ENCODE results near the gene ZC3H18.

Gene ZC3H18

GRCh38 chr16:88610080-88610479 lies 39.9 kb downstream of the ZC3H18 start:
- H3K4me1 Mint-ChIP-seq: peaks cover 7% of the 10 kb centered on the region
- no peak for DNase-seq
- TF ChIP-seq CTCF (IDR thresholded peaks at IDR 0.05): peak; percentile 41
- no peaks in the 10 kb centered on the region for H3K9me3 Mint-ChIP-seq
- H3K27me3 Mint-ChIP-seq (ENCODE audit: low read depth, poor library complexity): no peaks in the 10 kb centered on the region
- H3K27ac Mint-ChIP-seq: no peak overlapping the region
- no peak overlapping the region for H3K4me3 Mint-ChIP-seq
- peaks cover 50% of the 10 kb centered on the region for H3K36me3 Mint-ChIP-seq (ENCODE audit: low read depth)

- Mint-ChIP-seq H3K27ac (peak overlapping the region; percentile 0), H3K9me3 (no peaks in the 10 kb centered on the region), H3K27me3 (ENCODE audit: low read depth, poor library complexity) (no peaks in the 10 kb centered on the region), H3K4me3 (peak overlapping the region; percentile 65), H3K36me3 (ENCODE audit: low read depth) (peaks cover 50% of the 10 kb centered on the region), H3K4me1 (peaks cover 9% of the 10 kb centered on the region)
- no peak for TF ChIP-seq CTCF (IDR thresholded peaks at IDR 0.05)
- DNase-seq: peak; percentile 68
These were observed 41.0 kb downstream of the ZC3H18 start for GRCh38 chr16:88610909-88611812.

- DNase-seq: no peak
- Mint-ChIP-seq H3K4me1 (peaks cover 30% of the 10 kb centered on the region), H3K27ac (peak overlapping the region; percentile 62), H3K27me3 (ENCODE audit: low read depth, poor library complexity) (peaks cover 3% of the 10 kb centered on the region), H3K36me3 (ENCODE audit: low read depth) (peaks cover 38% of the 10 kb centered on the region), H3K4me3 (no peak overlapping the region), H3K9me3 (no peaks in the 10 kb centered on the region)
- no peak for TF ChIP-seq CTCF (IDR thresholded peaks at IDR 0.05)
These were observed 43.1 kb downstream of the ZC3H18 start for GRCh38 chr16:88613293-88613692.

GRCh38 chr16:88613911-88614817 lies 44.0 kb downstream of the ZC3H18 start:
- DNase-seq: no peak
- no peak overlapping the region for H3K4me3 Mint-ChIP-seq
- H3K27me3 Mint-ChIP-seq (ENCODE audit: low read depth, poor library complexity): peaks cover 3% of the 10 kb centered on the region
- H3K27ac Mint-ChIP-seq: no peak overlapping the region
- H3K4me1 Mint-ChIP-seq: peaks cover 39% of the 10 kb centered on the region
- TF ChIP-seq CTCF (IDR thresholded peaks at IDR 0.05): no peak
- no peaks in the 10 kb centered on the region for H3K9me3 Mint-ChIP-seq
- peaks cover 33% of the 10 kb centered on the region for H3K36me3 Mint-ChIP-seq (ENCODE audit: low read depth)

- peak overlapping the region; percentile 89 for H3K27ac Mint-ChIP-seq
- H3K27me3 Mint-ChIP-seq (ENCODE audit: low read depth, poor library complexity): peaks cover 3% of the 10 kb centered on the region
These were observed 44.8 kb downstream of the ZC3H18 start for GRCh38 chr16:88614818-88615580.

More at GRCh38 chr16:88614818-88615580, 44.8 kb downstream of the ZC3H18 start:
- no peak for TF ChIP-seq CTCF (IDR thresholded peaks at IDR 0.05)
- Mint-ChIP-seq H3K4me3 (no peak overlapping the region), H3K9me3 (no peaks in the 10 kb centered on the region), H3K36me3 (ENCODE audit: low read depth) (peaks cover 29% of the 10 kb centered on the region), H3K4me1 (peaks cover 44% of the 10 kb centered on the region)
- no peak for DNase-seq

All from nephron progenitor cell (in vitro differentiated cells).